ENCODE results near the gene PRMT5.

DNA sequence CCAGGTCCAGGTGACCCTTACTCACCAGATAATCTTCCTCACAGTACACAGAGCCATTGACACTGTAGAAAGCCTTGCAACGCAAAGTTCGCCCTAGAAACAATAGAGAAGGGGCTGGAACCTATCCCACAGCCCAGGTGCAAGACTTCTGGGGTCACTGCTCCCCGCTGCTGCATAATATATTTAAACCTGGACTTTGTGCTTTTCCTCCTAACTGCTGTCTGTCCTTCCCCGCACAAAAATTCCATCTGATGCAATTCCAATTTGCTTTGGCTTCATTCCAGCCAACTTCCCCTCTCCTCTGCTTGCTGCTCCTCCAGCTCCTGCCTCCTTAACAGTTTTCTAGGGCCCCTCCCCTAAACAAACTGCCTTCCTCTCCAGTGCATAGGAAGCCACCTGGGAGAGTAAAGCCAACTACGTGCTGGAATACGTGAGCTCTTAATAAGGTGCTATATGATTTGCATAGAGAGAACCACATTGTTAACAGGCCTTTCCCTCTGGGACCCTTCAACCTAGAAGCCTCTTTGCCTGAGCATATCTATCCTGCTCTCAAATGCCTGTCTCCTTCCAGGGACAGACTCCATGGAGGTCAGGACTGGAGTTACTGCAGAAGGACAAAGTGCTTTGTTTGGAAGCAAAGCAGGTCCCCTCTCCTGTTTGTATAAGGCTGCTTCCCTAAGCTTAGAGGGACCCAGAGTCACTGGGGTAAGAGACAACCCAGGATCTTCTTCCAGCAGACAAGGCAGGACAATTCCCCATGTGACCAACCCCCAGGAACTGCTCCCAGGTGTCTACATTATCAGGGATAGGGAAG lies 47.7 kb upstream of the PRMT5 start:
- no peak for TF ChIP-seq CTCF (IDR thresholded peaks at IDR 0.05)
- no peak for TF ChIP-seq EP300 (IDR thresholded peaks at IDR 0.05)

Measured in upper lobe of left lung (tissue), 4 donors.